ENCODE measurements around the gene APOBEC3A.
"Not testable (repeated sequence)": the region's sequence is repeated elsewhere in the genome, so short reads cannot be mapped to it uniquely, and the experiment has no call there.

The APOBEC3A gene

DNA sequence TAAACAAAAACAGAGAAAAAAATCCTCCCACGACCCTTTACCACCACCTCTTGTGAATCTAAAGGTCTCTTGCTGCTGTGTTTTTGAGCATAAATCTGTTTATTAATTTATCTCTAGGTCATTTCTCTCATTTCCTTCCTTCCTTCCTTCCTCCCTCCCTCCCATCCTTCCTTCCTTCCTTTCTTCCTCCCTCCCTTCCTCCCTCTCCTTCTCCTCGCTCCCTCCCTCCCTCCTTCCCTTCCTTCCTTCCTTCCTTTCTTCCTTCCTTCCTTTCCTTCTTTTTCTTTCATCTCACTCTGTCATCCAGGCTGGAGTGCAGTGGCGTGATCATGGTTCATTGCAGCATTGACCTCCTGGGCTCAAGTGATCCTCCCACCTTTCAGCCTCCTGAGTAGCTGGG, 13.5 kb upstream of the APOBEC3A start:
- DNase-seq = no peak

DNA sequence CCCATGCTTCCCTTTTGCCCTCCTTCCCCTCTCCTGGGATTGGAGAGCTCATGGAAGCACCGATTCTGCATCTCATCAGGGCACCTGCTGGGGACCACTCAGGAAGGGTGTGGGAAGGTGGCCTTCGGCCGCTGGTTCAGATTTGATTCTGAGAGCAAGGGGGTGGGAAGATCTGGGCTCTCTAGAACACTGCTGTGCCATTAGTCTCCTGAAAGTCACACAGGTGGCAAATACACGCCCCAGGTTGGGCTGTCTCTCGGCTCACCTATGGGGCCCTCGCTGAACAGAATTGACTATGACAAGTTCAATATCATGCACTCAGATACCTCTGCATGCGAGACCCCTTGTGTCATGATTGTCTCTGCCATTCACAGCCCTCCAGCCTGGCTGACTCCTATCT, 12.8 kb upstream of the APOBEC3A start:
- no peak for DNase-seq

DNA sequence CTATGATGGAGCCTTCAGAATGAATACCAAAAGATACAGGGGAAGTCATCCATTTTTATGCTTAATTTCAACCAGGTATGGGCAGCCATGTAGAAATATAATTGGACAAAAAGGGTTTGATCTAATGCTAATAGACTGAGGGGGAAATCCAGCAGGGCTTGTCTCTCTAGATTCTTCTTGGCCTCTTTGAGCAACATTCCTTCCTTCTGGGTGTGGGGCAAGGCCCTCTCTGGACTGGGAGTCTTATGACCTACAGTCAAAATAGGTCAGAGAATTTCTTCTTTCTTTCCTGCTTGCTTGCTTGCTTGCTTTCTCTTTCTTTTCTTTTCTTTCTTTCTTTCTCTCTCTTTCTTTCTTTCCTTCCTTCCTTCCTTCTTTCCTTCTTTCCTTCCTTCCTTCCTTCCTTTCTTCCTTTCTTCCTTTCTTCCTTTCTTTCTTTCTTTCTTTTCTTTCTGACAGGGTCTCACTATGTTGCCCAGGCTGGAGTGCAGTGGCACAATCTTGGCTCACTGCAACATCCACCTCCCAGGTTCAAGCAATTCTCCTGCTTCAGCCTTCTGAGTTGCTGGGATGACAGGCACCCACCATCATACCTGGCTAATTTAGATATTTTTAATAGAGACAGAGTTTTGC, 11.6 kb upstream of the APOBEC3A start:
- DNase-seq = not testable (repeated sequence)

DNA sequence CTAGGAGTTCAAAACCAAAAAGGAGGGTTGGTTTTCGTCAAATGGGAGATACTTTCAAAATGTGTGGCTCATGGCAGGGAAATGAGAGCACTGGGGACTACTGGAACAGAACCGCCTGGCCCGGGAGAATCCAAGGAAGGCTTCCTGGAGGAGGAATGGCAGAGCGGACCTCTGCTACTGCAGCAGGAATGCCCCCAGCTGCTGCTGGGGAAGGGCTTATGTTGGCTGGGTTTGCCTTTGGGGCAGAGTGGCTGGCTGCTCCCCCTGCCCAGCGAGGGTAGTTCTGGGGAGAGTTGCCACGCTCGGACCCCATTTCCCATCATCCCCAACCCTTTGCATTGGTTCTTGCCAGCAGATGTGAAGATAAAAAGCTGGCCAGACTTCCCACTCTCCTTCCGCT, 10.6 kb upstream of the APOBEC3A start:
- DNase-seq = no peak

DNA sequence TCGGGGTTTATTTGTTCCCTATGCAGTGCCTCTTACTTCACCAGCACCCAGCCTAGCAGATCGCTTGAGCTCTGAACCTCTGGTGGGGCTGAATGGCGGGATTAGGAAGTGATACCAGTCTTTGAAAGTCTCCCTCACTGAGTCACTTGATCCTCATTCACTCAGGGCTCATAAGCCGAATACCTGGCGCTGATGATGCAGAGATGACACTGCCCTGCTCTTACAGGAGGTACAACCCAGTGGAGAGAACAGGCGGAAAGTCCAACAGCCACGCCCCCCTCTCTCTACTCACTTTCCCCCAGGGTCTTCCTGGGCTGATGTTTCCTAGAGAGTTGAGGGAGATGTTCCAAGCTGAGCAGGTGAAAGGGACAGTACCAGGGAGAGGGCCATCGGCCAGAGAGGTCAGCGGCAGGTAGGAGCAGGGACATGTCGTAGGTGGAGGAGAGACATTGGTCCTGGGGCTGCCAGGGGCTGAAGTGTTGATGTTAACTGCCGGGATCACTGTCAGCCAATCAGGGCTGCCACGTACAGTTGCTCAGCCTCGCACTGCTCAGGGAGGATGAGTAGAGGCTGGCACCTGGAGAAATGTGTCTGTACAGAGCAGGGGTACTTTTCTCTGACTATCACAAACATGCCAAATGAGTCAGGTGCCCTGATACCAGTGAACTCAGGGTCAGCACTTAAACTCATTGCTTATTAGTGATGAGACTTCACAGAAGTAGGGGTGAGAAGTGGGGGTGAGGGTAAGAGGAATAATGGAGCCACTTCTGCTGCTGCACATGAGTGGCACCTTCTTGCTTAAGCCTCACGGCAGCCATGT, 9.9 kb upstream of the APOBEC3A start:
- no peak for DNase-seq

DNA sequence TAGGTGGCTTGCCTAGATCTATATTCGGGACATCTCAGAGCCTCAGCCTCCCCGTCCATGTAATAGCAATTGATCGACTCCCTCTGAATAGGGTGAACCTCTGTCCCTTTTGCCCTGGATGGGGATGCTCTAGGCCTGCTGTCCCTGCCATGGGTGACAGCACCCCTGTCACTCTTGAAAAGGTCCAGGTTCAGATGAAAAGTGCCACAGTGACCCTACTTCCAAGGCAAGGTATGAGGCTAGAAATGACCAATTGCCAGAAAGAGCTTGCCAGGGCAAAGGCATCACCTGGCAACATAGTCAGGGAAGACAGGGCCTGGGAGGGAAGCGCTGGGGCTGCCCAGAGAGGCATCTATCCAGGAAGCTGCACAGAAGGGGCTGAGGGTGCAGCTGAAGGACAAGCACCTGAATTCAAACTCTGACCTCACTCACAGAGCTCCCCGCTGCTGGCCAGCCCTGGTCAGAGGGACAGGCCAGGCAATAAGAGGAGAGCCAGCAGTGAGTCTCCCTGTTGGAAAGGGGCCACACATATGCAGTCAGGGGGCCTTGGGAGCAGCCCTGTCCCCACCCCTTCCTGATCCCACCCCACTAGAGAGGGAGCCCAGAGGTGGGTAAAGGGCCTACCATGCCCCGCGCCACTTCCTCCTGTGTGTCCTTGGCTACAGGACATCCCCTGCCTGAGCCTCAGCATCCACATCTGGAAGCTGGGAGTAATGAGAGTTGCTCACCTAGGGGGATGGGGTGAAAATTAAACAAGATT, 9.0 kb upstream of the APOBEC3A start:
- no peak for DNase-seq

DNA sequence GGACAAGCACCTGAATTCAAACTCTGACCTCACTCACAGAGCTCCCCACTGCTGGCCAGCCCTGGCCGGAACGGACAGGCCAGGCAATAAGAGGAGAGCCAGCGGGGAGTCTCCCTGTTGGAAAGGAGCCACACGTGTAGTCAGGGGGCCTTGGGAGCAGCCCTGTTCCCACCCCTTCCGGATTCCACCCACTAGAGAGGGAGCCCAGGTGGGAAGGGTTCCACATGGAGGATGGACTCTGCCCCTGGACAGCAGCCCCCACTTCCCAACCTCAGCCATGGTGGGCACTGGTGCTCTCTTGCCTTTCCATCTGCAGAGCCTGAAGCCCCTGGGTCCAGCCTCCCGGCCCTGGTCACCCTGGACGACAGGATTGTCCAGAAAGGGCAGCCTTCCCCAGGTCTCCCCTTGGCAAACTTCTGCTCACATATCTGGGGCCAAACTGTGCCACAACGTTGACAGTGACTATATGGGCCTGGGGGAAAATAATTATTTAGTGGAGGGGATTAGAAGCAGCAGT, 7.5 kb upstream of the APOBEC3A start:
- DNase-seq = no peak

DNA sequence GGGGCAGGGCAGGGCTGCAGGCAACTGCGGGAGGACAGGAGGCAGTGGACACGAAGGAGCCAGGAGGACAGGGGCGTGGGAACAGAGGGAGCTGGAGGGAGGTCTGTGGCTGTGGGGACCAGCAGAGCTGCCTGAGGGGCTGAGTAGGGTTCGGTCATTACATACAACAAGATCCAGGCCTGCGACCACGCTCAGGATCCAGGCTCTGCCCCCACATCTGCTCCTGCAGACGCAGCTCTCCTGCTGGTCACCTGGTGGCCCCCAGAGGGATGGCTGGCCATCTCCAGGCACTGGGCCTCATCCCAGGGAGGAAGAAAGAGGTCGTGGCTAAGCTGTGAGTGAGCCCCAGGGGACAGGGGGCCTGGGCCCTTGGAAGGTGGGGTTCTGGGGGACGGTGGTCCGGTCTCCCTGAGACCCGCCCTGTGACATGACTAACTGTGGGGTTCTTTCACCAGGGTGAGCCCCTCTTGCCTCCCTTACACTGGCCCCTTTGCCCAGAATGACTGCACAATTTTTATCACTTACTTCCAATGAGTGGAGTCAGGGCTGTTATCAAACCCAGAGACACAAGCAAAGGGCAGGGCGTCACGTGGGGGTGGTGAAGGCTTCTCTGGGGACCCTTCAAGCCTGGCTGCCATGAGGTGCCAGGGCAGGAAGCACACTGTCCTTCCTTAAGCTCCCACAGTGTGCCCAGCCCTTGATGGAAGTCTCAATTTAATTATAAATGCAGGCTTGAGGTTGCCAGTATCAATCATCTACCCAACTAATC, 6.7 kb upstream of the APOBEC3A start:
- no peak for DNase-seq

DNA sequence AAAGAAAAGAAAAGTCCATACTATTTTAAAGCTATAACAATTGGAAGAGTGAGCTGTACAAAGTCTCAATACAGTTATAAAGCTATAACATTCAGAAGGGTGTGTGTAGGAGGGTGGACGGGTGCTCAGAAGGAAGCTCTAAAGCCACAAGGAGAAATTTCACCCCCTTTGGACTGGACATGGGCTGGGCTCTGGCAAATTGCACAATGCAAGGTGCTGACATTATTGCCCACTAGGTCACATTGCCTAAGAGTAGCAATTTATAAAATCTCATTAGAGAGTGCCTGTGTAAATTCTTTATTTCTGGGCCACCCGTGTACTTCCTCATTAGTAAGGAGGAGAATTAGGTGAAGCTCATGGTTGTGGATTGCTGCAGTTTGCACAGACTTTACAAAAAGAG, 5.7 kb upstream of the APOBEC3A start:
- no peak for DNase-seq

DNA sequence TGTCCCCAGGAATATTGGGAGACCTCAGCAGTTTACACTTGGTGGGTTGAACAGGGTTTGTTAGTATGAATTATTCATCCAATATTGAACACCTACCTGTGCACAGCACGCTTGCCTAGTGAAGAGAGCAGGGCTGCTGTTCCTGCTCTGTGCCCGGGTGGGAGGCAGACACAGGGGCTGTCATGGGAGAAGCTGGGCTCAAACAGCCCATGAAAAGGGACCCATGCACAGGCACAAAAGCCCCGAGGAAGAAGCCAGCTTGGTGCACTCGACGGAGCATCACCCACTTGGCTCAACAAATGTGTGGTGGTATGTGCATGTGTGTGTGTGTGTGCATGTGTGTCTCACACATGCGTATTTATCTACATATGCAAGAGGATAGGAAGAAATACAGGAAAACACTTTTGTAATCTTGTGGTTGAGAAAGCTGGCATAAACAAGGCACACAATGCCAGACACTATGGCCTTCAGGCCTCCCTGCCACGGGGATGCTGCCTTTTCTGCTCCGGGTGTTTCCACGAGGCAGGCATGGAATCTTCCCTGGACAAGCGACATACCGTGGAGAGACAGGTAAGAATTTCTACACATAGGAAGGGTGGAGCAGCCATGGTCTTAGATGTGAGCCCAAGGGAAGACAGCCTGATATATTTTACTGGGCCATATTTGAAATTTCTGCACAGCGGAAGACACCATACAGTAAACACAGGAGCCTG, 5.0 kb upstream of the APOBEC3A start:
- no peak for DNase-seq

DNA sequence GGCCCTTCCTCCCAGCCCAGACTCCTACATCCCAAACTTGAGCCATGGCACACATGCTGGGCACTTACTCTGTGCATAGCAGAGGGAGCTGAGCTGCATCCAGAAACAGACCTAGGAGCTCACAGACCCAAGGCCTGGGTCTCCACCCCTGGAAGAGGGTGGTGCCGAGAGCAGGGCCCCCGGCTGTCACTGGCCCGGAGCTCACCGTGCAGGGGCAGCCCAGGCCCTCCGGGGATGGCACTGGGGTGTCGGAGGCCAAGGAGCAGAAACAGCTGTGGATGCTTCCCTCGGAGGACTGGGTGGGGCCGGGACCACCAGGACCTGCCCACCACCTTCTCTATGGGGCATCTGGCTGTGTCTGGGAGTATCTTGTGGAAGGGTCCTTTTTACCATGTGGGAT, 4.3 kb upstream of the APOBEC3A start:
- no peak for DNase-seq

DNA sequence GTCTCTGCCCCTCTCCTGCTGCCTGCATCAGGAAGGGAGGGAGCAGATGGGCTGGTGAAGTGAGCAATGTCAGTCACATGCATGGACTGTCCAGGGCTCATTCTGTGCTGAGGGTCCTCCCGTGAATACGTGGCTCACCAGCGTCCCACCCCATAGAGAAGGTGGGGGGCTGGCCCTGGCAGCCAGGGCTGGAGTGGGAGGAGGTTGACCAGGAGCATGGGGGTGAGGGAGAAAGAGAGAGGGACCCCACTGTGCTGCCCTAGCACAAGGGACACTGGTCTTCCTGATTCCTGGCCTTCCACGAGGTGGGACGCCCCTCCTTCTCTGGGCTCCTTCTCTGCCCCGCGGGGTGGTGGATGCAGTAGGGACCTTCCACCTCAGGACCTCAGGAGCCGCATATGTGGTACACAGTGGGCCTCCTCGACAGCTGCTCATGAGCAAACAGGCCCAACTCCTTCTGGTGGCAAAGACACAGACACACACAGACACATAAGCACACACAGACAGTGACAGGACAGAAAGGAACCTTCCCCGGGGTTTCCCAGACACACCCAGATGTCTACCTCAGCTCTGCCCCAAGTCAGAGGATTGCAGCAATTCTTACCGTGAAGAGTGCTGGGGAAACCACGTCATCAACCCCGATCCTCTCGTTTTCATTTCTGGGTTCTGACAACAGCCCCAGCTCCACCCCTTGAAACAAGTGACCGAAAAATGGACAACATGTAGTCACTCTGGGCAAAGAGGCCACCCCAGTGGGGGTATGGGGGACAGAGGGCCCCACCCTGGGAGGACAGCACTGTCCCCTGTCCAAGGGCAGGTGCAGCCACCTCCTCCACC, 3.6 kb upstream of the APOBEC3A start:
- no peak for DNase-seq

DNA sequence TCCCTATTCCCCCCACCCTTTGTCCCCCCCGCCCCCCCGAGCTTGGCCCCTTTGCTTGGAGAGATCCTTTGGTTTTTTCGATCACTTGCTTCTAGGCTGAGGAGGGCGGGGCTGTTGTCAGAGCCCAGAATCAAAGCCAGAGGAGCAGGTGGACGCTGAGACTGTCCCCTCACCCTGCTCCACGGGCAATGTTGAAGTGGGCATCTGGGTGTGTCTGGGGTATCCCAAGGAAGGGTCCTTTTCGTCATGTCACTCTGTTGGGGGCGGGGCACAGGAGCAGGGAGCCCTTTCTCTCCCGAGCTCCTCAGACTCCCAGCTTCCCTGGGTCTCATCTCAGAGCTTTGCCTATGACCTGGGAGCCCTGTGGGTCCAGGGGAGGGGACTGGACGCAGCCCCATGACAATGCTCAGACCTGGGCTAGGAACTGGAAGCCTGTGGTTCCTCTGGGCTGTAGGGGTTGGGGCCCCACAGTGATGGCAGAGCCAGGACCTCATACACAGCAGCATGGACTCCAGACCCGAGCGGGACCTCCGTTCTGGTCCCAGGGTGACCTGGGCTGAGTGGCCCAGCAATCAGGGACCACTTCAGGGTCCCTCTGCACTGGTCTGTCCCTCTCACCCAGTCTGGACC, 2.9 kb upstream of the APOBEC3A start:
- no peak for DNase-seq

DNA sequence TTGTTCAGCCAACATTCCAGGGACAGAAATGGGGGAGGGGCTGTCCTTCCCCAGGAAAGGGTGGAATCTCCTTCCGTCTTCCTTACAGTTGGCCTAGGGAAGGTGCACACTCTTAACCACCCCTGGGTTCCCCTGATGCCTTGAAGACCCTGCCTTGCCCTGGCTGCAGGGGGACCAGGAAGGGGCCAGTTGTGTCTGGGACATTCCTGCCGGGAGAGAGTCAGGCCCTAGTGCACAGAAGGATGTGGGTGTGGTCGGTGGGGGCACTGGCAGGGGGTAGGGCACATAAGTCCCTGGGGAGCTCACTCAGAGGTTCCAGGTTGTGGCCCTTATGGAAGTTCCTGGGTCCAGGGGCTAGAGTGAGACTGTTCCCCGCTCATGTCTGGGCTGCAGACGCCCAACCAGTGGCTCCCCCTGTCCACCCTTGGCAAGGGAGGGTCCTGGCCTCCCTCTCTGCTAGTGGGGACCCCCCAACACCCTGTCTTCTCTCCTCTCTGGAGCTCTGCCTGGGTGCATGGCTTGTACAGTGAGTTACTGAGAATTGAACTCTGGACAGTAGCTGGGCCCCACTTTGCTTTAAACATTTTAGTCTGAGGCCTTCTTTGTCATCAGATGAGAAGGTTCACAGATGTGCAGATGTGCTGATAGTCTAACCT, 2.0 kb upstream of the APOBEC3A start:
- no peak for DNase-seq

DNA sequence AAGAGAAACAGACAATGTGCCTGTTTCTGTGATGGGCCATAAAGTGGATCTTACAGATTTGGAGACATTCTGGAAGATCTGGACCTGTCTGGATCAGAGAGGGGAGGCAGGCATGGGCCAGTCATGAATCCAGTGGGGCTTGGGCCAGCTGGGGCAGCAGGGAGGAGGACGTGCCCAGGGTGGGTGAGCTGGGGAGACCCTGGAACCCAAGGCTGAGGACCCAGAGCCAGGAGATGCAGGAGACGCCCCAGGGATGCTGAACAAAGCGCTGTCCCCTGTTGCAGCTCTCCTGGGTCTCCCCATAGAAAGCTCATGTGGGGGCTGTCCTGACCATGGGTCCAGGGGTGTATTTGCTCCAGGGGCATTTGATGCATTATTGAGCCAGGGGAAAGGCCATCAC, 1.5 kb upstream of the APOBEC3A start:
- no peak for DNase-seq

DNA sequence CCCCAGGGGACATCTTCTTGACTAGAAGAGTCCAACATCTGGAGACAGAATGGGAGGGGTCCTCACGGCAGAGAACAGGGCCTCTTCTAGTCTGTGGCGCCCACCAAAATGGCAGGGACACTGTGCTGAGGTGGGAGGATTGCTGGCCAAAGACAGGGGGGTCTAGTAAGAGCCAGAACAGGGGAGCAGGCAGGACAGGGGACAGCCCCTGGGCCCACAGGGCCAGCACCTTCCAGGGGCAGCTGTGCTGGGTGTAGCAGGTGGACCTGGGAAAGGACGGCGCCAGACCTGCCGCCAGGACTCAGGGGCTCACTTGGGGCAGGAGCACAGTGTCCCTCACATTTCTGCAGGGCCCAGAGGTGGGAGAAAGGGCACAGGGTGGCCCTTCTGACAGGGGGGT, 858 bp upstream of the APOBEC3A start:
- no peak for DNase-seq

DNA sequence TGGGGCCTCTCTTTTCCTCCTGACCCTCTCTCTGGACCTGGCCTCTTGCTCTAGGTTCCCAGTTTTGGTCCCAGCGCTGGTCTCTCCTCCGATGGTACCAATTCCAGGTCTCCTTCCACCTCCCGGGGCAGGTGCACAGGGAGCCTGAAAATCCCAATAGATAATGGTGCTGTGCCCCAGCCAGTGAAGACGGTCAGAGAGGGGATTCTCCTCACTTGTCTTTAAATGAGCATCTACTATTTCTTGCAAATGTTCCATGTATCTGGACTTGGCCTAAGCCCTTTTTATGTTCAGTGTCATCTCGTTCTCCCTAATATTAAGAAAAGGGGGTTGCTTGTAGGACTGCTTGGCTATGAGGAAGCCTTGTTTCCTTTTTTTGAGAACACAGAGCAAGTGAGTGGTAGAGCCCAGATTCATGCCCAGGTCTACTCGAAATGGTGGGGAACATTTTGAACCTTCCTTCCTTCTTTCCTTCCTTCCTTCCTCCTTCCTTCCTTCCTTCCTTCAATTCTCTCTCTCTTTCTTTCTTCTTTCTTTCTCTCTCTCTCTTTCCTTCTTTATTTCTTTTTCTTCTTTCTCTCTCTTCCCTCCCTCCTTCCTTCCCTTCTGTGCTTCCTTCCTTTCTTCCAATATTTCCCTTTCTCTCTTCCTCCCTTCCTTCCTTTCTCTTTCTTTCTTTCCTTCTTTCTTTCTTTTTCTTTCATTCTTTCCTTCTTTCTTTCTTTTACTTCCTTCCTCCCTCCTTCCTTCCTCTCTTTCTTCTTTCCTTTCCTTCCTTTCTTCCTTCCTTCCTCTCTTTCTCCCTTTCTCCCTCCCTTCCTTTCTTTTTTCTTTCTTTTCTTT, 620 bp downstream of the APOBEC3A start:
- no peak for DNase-seq

DNA sequence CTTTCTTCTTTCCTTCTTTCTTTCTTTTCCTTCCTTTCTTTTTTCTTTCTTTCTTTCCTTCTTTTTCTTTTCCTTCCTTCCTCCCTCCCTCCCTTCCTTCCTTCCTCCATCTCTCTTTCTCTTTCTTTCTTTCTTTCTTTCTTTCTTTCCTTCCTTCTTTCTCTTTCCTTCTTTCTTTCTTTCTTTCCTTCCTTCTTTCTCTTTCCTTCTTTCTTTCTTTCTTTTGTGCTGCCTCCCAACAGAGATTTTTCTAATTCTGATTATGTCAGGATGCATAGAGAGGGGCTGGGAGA, 1.2 kb downstream of the APOBEC3A start:
- DNase-seq = not testable (repeated sequence)

DNA sequence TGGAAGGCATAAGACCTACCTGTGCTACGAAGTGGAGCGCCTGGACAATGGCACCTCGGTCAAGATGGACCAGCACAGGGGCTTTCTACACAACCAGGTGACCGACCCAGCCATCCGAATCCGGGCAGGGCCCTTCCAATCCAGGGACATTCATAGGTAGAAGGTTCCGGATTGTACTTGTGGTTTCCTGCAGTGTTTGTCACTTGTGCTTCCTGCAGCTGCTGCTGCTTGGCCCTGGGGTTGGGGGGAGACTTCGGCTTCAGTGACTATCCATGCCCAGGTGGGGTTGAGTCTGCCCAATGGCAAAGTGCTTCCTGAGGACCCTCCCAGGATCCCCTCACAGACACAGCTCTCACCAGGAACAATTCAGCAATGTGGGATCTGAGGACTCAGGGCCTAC, 2.2 kb downstream of the APOBEC3A start:
- no peak for DNase-seq
